HFF-Myc (cell line): Measurements from ENCODE around the gene SLC22A12.

Experiments used
- DNase-seq: peaks from one replicate; pipeline ENCODE4 v3.0.0-alpha.2; 2011; ENCODE audit warnings: low read depth; ENCODE audit errors: extremely low read depth
- H3K4me3 ChIP-seq: replicated peaks from 2 replicates; pipeline ENCODE4 v1.5.1; 2011; ENCODE audit warnings: low read depth, mild to moderate bottlenecking, control low read depth, low read length
- CTCF ChIP-seq: IDR thresholded peaks from 2 replicates; pipeline ENCODE4 v1.5.1; 2012; ENCODE audit warnings: mild to moderate bottlenecking, low read depth, low read length, control low read depth; ENCODE audit errors: missing control alignments

SLC22A12 gene

GRCh38 chr11:64610596-64610995 is 19.6 kb downstream of the SLC22A12 start:
- no peak overlapping the region for H3K4me3 ChIP-seq
- no peak for TF ChIP-seq CTCF
- no peak for DNase-seq

DNA sequence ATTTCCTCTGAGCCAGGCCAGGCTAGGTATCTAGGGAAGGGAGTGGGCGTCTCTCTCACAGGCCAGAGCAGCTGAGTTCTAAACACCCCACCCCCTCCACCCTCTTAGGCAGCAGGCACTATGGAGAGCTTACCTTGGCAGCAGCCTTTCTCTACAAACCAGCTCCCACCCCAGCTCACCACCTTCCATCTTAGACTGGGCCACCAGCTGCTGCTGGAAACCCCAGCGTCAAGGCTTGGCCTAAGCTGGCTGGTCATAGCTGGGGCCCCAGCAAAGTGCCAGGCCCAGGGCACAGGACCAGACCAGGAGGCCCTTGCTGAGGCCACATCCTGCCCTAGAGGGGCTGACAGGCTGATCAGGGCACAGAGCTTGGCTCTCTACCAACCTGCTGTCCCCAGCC is 20.2 kb downstream of the SLC22A12 start:
- TF ChIP-seq CTCF, result no peak
- DNase-seq, result no peak

GRCh38 chr11:64611869-64612646 is 21.0 kb downstream of the SLC22A12 start:
- DNase-seq, result no peak
- no peak for TF ChIP-seq CTCF
- H3K4me3 ChIP-seq, result no peak overlapping the region

More for the DNA sequence above, 20.2 kb downstream of the SLC22A12 start:
- no peak overlapping the region for H3K4me3 ChIP-seq

DNA sequence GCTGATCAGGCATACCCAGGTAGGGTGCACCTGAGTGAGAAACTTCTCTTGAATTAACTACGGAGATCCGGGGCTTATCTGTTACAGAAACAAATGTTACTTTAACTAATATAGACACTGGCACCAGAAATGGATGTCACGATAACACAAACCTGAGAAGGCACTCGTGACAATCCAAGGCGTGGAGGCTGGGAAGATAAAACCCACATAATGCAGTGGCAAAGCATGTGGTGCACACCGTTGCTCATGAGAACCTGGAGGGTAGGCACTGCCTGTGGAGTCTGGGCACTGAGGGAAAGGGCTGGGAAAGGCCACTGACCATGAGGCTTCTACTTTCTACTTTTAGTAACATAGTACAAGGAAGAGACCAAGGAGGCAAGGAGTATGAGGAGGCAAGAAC is 22.6 kb downstream of the SLC22A12 start:
- DNase-seq, result no peak
- TF ChIP-seq CTCF, result no peak
- H3K4me3 ChIP-seq, result no peak overlapping the region

- DNase-seq, result no peak
- no peak overlapping the region for H3K4me3 ChIP-seq
- TF ChIP-seq CTCF, result no peak
These were observed 23.9 kb downstream of the SLC22A12 start for GRCh38 chr11:64614917-64615316.

GRCh38 chr11:64616817-64617216 is 25.8 kb downstream of the SLC22A12 start:
- no peak for TF ChIP-seq CTCF
- no peak overlapping the region for H3K4me3 ChIP-seq
- DNase-seq, result no peak

DNA sequence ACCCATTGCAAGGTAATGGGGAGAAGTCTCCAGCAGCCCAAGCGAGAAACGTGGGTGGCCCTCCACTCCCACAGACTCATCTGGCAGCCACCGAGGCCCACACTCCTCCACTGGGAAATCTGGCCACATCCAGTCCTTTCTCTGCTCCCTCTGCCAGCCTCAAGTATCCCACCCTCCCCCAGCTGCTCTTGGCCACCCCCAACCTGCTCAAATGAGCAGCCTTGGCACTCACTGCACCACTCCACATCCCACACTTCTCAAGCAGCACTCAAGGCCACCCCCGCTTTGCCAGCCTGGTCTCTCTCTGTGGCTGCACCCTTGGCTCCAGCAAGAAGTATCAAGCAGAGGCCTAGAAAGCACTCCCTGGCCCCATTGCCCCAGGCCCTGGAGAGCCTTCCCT is 28.2 kb downstream of the SLC22A12 start:
- no peak overlapping the region for H3K4me3 ChIP-seq
- no peak for TF ChIP-seq CTCF
- DNase-seq, result no peak
